ENCODE data around the gene GIPC2.

- TF ChIP-seq USF2 (IDR thresholded peaks at IDR 0.05; ENCODE audit: low read depth, low read length) (no peak), CTCF (conservative IDR thresholded peaks at IDR 0.05; ENCODE audit: low read depth, low read length) (no peak), POLR2A (IDR thresholded peaks at IDR 0.05; ENCODE audit: low read depth, low read length) (no peak), MAFK (IDR thresholded peaks at IDR 0.05; ENCODE audit: low read depth, low read length) (no peak), CEBPB (IDR thresholded peaks at IDR 0.05; ENCODE audit: low read depth, low read length) (no peak), NFE2L2 (IDR thresholded peaks at IDR 0.05; ENCODE audit: low read depth, low read length) (no peak), MXI1 (IDR thresholded peaks at IDR 0.05; ENCODE audit: borderline replicate concordance, low read depth, low read length) (no peak), FOS (IDR thresholded peaks at IDR 0.05; ENCODE audit: low read depth, low read length) (no peak), CHD1 (IDR thresholded peaks at IDR 0.05; ENCODE audit: low read depth, low read length) (no peak), BHLHE40 (IDR thresholded peaks at IDR 0.05; ENCODE audit: low read depth, low read length) (no peak), RAD21 (IDR thresholded peaks at IDR 0.05; ENCODE audit: low read length) (no peak)
- TF ChIP-seq, protein P1, sequence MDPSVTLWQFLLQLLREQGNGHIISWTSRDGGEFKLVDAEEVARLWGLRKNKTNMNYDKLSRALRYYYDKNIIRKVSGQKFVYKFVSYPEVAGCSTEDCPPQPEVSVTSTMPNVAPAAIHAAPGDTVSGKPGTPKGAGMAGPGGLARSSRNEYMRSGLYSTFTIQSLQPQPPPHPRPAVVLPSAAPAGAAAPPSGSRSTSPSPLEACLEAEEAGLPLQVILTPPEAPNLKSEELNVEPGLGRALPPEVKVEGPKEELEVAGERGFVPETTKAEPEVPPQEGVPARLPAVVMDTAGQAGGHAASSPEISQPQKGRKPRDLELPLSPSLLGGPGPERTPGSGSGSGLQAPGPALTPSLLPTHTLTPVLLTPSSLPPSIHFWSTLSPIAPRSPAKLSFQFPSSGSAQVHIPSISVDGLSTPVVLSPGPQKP (IDR thresholded peaks at IDR 0.05; ENCODE audit: borderline replicate concordance, low read depth, low read length), result no peak
Observed at GRCh38 chr1:78054559-78054958, 8.8 kb downstream of the GIPC2 start.

Measured in IMR-90 (cell line).